Measurements from ENCODE around the gene EPM2A. TPM values are rescaled to one million over a fixed set of nuclear protein-coding genes. Genes with fewer than 3 reads are reported as not detected.

EPM2A gene
- total RNA-seq, 2 experiments from 2014 or later, result 34.9 to 39.2 TPM

GRCh38 chr6:145626857-145627256, 108.5 kb downstream of the EPM2A start:
- Histone ChIP-seq H3K9me2 (ENCODE audit: insufficient read depth, low read length) (no peaks in the 10 kb centered on the region), H3K36me3 (ENCODE audit: insufficient read depth, low read length) (0 out of 2 replicates have a peak, but pooled peaks cover 4% of the 10 kb centered on the region), H3K4me2 (ENCODE audit: low read length) (no peak overlapping the region), H3K4me3 (ENCODE audit: low read depth, low read length, poor library complexity, severe bottlenecking) (no peak overlapping the region), H3K79me2 (ENCODE audit: insufficient read depth, low read depth, low read length) (no peaks in the 10 kb centered on the region), H4K20me1 (ENCODE audit: insufficient read depth, low read length) (no peaks in the 10 kb centered on the region), H3K27ac (ENCODE audit: low read depth, low read length, poor library complexity, severe bottlenecking) (no peak overlapping the region), H3K4me1 (ENCODE audit: insufficient read depth, low read length, poor library complexity, severe bottlenecking) (no peaks in the 10 kb centered on the region), H2AFZ (ENCODE audit: low read length) (no peak overlapping the region), H3K9me3 (ENCODE audit: low read length) (no peaks in the 10 kb centered on the region)
- TF ChIP-seq EZH2phosphoT487 (IDR thresholded peaks at IDR 0.05; ENCODE audit: borderline replicate concordance, low read depth, low read length), result no peak
- TF ChIP-seq CTCF (conservative IDR thresholded peaks at IDR 0.05; ENCODE audit: low read length), result no peak
- ChIA-PET POLR2A (no interaction called here), CTCF (ENCODE audit: unreplicated experiment) (no interaction called here)
- BruUV-seq (replicated peaks), result no TSS peak
- intact Hi-C loops (cut with micrococcal nuclease; ENCODE audit: unreplicated experiment), result no loop called here
- no peak for DNase-seq (ENCODE audit: low spot score)

DNA sequence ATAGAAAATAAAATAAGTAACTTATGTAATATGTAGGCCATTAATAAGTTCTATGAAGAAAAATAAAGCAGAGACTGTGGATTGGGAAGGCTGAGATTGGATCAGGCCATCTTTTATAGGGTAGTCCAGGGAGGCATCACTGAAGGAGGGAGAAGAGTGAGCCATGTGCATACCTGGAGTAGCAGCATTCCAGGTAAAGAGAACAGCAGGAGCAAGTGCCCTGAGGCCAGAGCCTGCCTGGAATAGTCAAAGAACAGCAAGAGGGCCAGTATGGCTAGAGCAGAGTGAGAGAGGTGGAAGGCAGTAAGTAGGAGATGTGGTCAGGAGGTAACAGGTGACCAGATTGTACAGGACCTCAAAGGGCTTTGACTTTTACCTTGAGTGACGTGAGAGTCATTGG, 112.1 kb downstream of the EPM2A start:
- ChIA-PET POLR2A (interaction anchor here (0.5 to 1.3 kb wide), 2 partner anchors 12 to 623 kb away, joined by 3 read pairs; no protein-coding TSS in a partner anchor), CTCF (ENCODE audit: unreplicated experiment) (no interaction called here)
- no peak for DNase-seq (ENCODE audit: low spot score)
- Histone ChIP-seq H3K36me3 (ENCODE audit: insufficient read depth, low read length) (0 out of 2 replicates have a peak, but pooled peaks cover 4% of the 10 kb centered on the region), H3K4me3 (ENCODE audit: low read depth, low read length, poor library complexity, severe bottlenecking) (no peak overlapping the region), H3K9me3 (ENCODE audit: low read length) (no peaks in the 10 kb centered on the region), H3K4me2 (ENCODE audit: low read length) (no peak overlapping the region), H3K79me2 (ENCODE audit: insufficient read depth, low read depth, low read length) (no peaks in the 10 kb centered on the region), H2AFZ (ENCODE audit: low read length) (no peak overlapping the region), H3K4me1 (ENCODE audit: insufficient read depth, low read length, poor library complexity, severe bottlenecking) (no peaks in the 10 kb centered on the region), H3K9me2 (ENCODE audit: insufficient read depth, low read length) (no peaks in the 10 kb centered on the region), H4K20me1 (ENCODE audit: insufficient read depth, low read length) (no peaks in the 10 kb centered on the region), H3K27ac (ENCODE audit: low read depth, low read length, poor library complexity, severe bottlenecking) (no peak overlapping the region)
- intact Hi-C loops (cut with micrococcal nuclease; ENCODE audit: unreplicated experiment), result no loop called here
- no peak for TF ChIP-seq CTCF (conservative IDR thresholded peaks at IDR 0.05; ENCODE audit: low read length)
- TF ChIP-seq EZH2phosphoT487 (IDR thresholded peaks at IDR 0.05; ENCODE audit: borderline replicate concordance, low read depth, low read length), result no peak
- BruUV-seq (replicated peaks), result no TSS peak

- intact Hi-C loops (cut with micrococcal nuclease; ENCODE audit: unreplicated experiment), result no loop called here
- Histone ChIP-seq H3K4me3 (ENCODE audit: low read depth, low read length, poor library complexity, severe bottlenecking) (no peak overlapping the region), H3K79me2 (ENCODE audit: insufficient read depth, low read depth, low read length) (no peaks in the 10 kb centered on the region), H3K9me2 (ENCODE audit: insufficient read depth, low read length) (no peaks in the 10 kb centered on the region), H3K9me3 (ENCODE audit: low read length) (no peaks in the 10 kb centered on the region), H3K36me3 (ENCODE audit: insufficient read depth, low read length) (no peaks in the 10 kb centered on the region), H3K27ac (ENCODE audit: low read depth, low read length, poor library complexity, severe bottlenecking) (no peak overlapping the region), H3K4me2 (ENCODE audit: low read length) (no peak overlapping the region), H4K20me1 (ENCODE audit: insufficient read depth, low read length) (no peaks in the 10 kb centered on the region), H3K4me1 (ENCODE audit: insufficient read depth, low read length, poor library complexity, severe bottlenecking) (no peaks in the 10 kb centered on the region), H2AFZ (ENCODE audit: low read length) (no peak overlapping the region)
- no peak for DNase-seq (ENCODE audit: low spot score)
- no TSS peak for BruUV-seq (replicated peaks)
- TF ChIP-seq CTCF (conservative IDR thresholded peaks at IDR 0.05; ENCODE audit: low read length) (no peak), EZH2phosphoT487 (IDR thresholded peaks at IDR 0.05; ENCODE audit: borderline replicate concordance, low read depth, low read length) (no peak)
- ChIA-PET POLR2A (interaction anchor here (0.6 kb wide), 1 partner anchor 82 kb away, joined by 3 read pairs; no protein-coding TSS in a partner anchor), CTCF (ENCODE audit: unreplicated experiment) (no interaction called here)
These were observed 113.5 kb downstream of the EPM2A start for GRCh38 chr6:145621776-145622175.

All from OCI-LY7 (cell line).